GM18498 (cell line): ENCODE results near the gene VIPAS39.

Experiments used
- ATAC-seq: cut with Tn5 transposase; IDR thresholded peaks from one replicate; pipeline ENCODE4 v1.9.1; 2021; ENCODE audit warnings: mild to moderate bottlenecking, moderate library complexity; ENCODE audit not compliant: unreplicated experiment

The VIPAS39 gene

GRCh38 chr14:77407158-77407557, 50.2 kb downstream of the VIPAS39 start:
- ATAC-seq: no peak

- no peak for ATAC-seq
Measured at GRCh38 chr14:77406718-77407117, 50.7 kb downstream of the VIPAS39 start.

- ATAC-seq: no peak
Measured at GRCh38 chr14:77406086-77406485, 51.3 kb downstream of the VIPAS39 start.

GRCh38 chr14:77403768-77404167, 53.6 kb downstream of the VIPAS39 start:
- no peak for ATAC-seq

- no peak for ATAC-seq
Measured at GRCh38 chr14:77400216-77400615, 57.2 kb downstream of the VIPAS39 start.

GRCh38 chr14:77390188-77390587, 67.2 kb downstream of the VIPAS39 start:
- no peak for ATAC-seq

- no peak for ATAC-seq
Measured at GRCh38 chr14:77378701-77379100, 78.7 kb downstream of the VIPAS39 start.

GRCh38 chr14:77377502-77377844, 79.9 kb downstream of the VIPAS39 start:
- no peak for ATAC-seq

- ATAC-seq: peak; percentile 90
Measured at GRCh38 chr14:77376771-77377501, 80.5 kb downstream of the VIPAS39 start, which contains the start of the genes SAMD15 and TMED8. SAMD15 (plus strand) TSS chr14:77377379; CDS start chr14:77377419, 40 bp downstream. TMED8 (minus strand) TSS chr14:77377094; CDS start chr14:77377053, 41 bp downstream.
